Neural cell (in vitro differentiated cells): ENCODE results near the gene C10orf105.

Experiments used
- EP300 ChIP-seq: fragments of 450-650 bp; conservative IDR thresholded peaks from 2 replicates; pipeline ENCODE4 v1.6.1; 2014; ENCODE audit warnings: antibody characterized with exemption, mild to moderate bottlenecking, moderate library complexity; ENCODE audit not compliant: poor library complexity, severe bottlenecking
- TF ChIP-seq, protein P1 (sequence below): fragments of 450-650 bp; IDR thresholded peaks from 2 replicates; pipeline ENCODE4 v1.5.1; 2014; ENCODE audit warnings: antibody characterized with exemption, mild to moderate bottlenecking, moderate library complexity; ENCODE audit not compliant: poor library complexity, severe bottlenecking

DNA sequence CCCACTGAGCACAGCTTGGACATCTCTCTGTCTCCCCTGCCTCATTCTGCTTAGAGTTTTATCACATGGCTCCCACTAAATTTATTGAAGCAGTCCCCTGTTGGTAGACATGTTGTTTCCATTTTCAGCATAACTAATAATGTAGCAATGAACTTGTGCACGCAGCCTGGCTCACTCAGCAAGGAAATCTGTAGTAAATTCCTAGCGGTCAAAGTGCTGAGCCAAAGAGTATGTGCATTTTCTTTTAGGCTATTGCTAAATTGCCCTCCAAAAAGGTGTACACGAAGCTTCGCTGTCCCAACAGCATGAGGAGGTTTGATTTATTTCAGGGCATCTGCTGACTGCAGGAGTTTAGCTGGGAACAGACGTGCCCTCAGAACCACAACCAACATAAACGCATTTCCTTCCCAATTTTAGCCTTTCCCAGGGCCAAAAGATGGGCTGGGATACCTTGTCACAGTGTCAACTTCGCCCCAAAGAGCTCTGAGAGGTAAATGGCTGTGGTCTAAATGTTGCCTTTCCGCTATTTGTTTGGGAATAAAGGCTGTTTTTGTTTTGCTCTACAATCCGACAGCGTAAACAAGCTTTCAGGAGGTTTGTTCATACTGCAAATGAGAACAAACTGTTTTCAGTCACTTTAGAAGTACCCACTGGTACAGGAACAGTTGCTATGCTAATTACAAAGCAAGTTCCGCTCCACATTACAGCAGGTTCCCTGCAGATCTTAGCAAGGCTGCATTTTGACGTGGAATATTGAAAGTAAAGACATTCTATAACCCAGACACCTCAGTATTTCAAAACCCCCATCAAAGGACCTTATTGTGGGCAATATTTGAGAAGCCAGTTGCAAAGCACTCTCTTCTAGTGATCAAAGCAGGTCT is 37.0 kb upstream of the C10orf105 start:
- TF ChIP-seq, protein P1, sequence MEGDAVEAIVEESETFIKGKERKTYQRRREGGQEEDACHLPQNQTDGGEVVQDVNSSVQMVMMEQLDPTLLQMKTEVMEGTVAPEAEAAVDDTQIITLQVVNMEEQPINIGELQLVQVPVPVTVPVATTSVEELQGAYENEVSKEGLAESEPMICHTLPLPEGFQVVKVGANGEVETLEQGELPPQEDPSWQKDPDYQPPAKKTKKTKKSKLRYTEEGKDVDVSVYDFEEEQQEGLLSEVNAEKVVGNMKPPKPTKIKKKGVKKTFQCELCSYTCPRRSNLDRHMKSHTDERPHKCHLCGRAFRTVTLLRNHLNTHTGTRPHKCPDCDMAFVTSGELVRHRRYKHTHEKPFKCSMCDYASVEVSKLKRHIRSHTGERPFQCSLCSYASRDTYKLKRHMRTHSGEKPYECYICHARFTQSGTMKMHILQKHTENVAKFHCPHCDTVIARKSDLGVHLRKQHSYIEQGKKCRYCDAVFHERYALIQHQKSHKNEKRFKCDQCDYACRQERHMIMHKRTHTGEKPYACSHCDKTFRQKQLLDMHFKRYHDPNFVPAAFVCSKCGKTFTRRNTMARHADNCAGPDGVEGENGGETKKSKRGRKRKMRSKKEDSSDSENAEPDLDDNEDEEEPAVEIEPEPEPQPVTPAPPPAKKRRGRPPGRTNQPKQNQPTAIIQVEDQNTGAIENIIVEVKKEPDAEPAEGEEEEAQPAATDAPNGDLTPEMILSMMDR = no peak
- no peak for TF ChIP-seq EP300
